GM21381 (cell line): ENCODE data around the gene KBTBD13.
"Not testable (repeated sequence)": the region's sequence is repeated elsewhere in the genome, so short reads cannot be mapped to it uniquely, and the experiment has no call there.

Source experiments
- ATAC-seq: cut with Tn5 transposase; IDR thresholded peaks from one replicate; pipeline ENCODE4 v1.9.1; 2021; ENCODE audit warnings: mild to moderate bottlenecking, moderate library complexity; ENCODE audit not compliant: unreplicated experiment

Gene KBTBD13

GRCh38 chr15:65069179-65069578, 7.4 kb upstream of the KBTBD13 start:
- no peak for ATAC-seq

GRCh38 chr15:65069779-65070546, 6.6 kb upstream of the KBTBD13 start:
- no peak for ATAC-seq

GRCh38 chr15:65071381-65071811, 5.2 kb upstream of the KBTBD13 start:
- ATAC-seq, result no peak

GRCh38 chr15:65072027-65072426, 4.5 kb upstream of the KBTBD13 start:
- ATAC-seq, result no peak

- ATAC-seq, result no peak
These were observed 3.9 kb upstream of the KBTBD13 start for GRCh38 chr15:65072617-65073016.

- not testable (repeated sequence) for ATAC-seq
These were observed 1.6 kb upstream of the KBTBD13 start for GRCh38 chr15:65074946-65075345.

- ATAC-seq, result not testable (repeated sequence)
These were observed 745 bp upstream of the KBTBD13 start for GRCh38 chr15:65075607-65076395.

- ATAC-seq, result no peak
These were observed 890 bp downstream of the KBTBD13 start for GRCh38 chr15:65077291-65077980.

GRCh38 chr15:65077981-65078352, 1.4 kb downstream of the KBTBD13 start:
- no peak for ATAC-seq

- no peak for ATAC-seq
These were observed 3.0 kb downstream of the KBTBD13 start for GRCh38 chr15:65079580-65079979.

- ATAC-seq, result no peak
These were observed 4.7 kb downstream of the KBTBD13 start for GRCh38 chr15:65081270-65081669.

- ATAC-seq, result no peak
These were observed 5.2 kb downstream of the KBTBD13 start for GRCh38 chr15:65081758-65082157.

GRCh38 chr15:65082303-65082953, 5.9 kb downstream of the KBTBD13 start:
- ATAC-seq, result no peak

- ATAC-seq, result no peak
These were observed 6.7 kb downstream of the KBTBD13 start for GRCh38 chr15:65083262-65083701.

- no peak for ATAC-seq
These were observed 8.1 kb downstream of the KBTBD13 start for GRCh38 chr15:65084500-65085206.

- no peak for ATAC-seq
These were observed 8.7 kb downstream of the KBTBD13 start for GRCh38 chr15:65085207-65085753.

GRCh38 chr15:65085990-65086679, 9.6 kb downstream of the KBTBD13 start:
- no peak for ATAC-seq

GRCh38 chr15:65086680-65087111, 10.2 kb downstream of the KBTBD13 start:
- no peak for ATAC-seq

- no peak for ATAC-seq
These were observed 10.9 kb downstream of the KBTBD13 start for GRCh38 chr15:65087411-65087810.
